ENCODE measurements around the gene IRAK2. TPM values are rescaled to one million over a fixed set of nuclear protein-coding genes. Genes with fewer than 3 reads are reported as not detected.

IRAK2 gene
- 0.34 and 0.63 TPM in 2 replicates for total RNA-seq (2021)
- Bru-seq, nascent RNA, result percentile 21 among the genes with signal in this experiment
- BruChase-seq, experiment 1, labeled RNA remaining after a 2-hour chase, result percentile 22 among the genes with signal in this experiment
- percentile 25 among the genes with signal in this experiment for BruChase-seq, experiment 2, labeled RNA remaining after a 6-hour chase
- long read RNA-seq, result 0 reads

DNA sequence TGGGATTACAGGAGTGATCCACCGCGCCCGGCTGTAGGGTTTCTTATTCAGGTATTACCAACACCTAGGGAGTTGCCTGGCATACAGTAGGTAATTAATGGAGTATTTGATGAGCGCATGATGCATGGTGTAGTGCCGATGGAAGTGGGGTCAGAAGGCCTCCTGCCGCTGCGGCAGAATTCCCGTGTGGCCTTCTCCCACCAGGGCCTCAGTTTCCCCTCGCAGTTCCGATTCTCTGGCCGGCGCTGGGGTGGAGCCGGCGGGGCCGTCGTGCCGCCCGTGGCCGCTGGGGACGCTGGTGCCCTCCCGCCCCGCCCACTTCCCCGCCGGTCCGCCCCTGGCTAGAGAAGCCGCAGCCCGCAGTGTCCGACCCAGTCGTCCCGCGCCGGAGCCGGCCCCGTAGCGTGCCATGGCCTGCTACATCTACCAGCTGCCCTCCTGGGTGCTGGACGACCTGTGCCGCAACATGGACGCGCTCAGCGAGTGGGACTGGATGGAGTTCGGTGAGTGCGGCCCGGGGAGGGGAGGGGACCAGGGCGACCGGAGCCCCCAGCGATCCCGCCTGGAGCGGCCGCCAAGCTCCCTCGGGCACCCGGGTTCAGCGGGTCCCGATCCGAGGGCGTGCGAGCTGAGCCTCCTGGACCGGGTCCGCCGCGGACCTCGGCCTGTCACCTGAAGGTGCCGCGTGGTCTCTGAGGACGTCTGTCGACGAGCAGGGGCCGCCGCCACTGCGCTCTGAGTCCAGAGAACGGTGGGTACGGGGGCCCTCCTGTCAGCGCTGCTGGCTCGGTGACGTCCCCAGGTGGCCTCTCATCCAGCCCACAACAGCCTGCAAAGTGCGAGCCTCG is at the start of gene IRAK2:
IRAK2 (plus strand) TSS at position 374 of the 848 bp plus-strand sequence; CDS start at position 410, 36 bp downstream.
- no peaks in the 10 kb centered on the region for H3K9me3 ChIP-seq (ENCODE audit: low read depth, low read length, poor library complexity, severe bottlenecking)
- no TSS peak for BruUV-seq (replicated peaks)
- peaks cover 12% of the 10 kb centered on the region for H3K4me1 ChIP-seq (ENCODE audit: insufficient read depth, low read length, poor library complexity, severe bottlenecking)
- H3K27ac ChIP-seq (ENCODE audit: low read depth, low read length, poor library complexity, severe bottlenecking), result no peak within 1 kb of the TSS
- CTCF ChIA-PET, result no interaction called here
- peak; percentile 62 for DNase-seq (ENCODE audit: low spot score)
- no peaks in the 10 kb centered on the region for H3K27me3 ChIP-seq (replicated peaks; ENCODE audit: insufficient read depth, low read depth, low read length, poor library complexity)
- POLR2A ChIA-PET (ENCODE audit: low non-redundant PET), result no interaction called here
- intact Hi-C loops (cut with micrococcal nuclease; ENCODE audit: unreplicated experiment), result no loop called here
- peak within 1 kb of the TSS; percentile 76 for H3K4me3 ChIP-seq (ENCODE audit: low read depth, low read length, poor library complexity, severe bottlenecking)
- no peaks in the 10 kb centered on the region for H3K36me3 ChIP-seq (ENCODE audit: insufficient read depth, low read length, poor library complexity, severe bottlenecking)
- TF ChIP-seq EZH2 (IDR thresholded peaks at IDR 0.05; ENCODE audit: borderline replicate concordance, low read depth, low read length, poor library complexity, severe bottlenecking), result no peak
- TF ChIP-seq, protein P1, sequence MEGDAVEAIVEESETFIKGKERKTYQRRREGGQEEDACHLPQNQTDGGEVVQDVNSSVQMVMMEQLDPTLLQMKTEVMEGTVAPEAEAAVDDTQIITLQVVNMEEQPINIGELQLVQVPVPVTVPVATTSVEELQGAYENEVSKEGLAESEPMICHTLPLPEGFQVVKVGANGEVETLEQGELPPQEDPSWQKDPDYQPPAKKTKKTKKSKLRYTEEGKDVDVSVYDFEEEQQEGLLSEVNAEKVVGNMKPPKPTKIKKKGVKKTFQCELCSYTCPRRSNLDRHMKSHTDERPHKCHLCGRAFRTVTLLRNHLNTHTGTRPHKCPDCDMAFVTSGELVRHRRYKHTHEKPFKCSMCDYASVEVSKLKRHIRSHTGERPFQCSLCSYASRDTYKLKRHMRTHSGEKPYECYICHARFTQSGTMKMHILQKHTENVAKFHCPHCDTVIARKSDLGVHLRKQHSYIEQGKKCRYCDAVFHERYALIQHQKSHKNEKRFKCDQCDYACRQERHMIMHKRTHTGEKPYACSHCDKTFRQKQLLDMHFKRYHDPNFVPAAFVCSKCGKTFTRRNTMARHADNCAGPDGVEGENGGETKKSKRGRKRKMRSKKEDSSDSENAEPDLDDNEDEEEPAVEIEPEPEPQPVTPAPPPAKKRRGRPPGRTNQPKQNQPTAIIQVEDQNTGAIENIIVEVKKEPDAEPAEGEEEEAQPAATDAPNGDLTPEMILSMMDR (conservative IDR thresholded peaks at IDR 0.05; ENCODE audit: low read depth, low read length), result peak; percentile 59

- TF ChIP-seq, protein P1 (conservative IDR thresholded peaks at IDR 0.05; ENCODE audit: low read depth, low read length), result no peak
- no peak for TF ChIP-seq EZH2 (IDR thresholded peaks at IDR 0.05; ENCODE audit: borderline replicate concordance, low read depth, low read length, poor library complexity, severe bottlenecking)
- Histone ChIP-seq H3K27ac (ENCODE audit: low read depth, low read length, poor library complexity, severe bottlenecking) (peak within 1 kb of the TSS; percentile 70), H3K4me1 (ENCODE audit: insufficient read depth, low read length, poor library complexity, severe bottlenecking) (peaks cover 9% of the 10 kb centered on the region), H3K4me3 (ENCODE audit: low read depth, low read length, poor library complexity, severe bottlenecking) (peak within 1 kb of the TSS; percentile 86), H3K27me3 (replicated peaks; ENCODE audit: insufficient read depth, low read depth, low read length, poor library complexity) (no peaks in the 10 kb centered on the region), H3K9me3 (ENCODE audit: low read depth, low read length, poor library complexity, severe bottlenecking) (no peaks in the 10 kb centered on the region), H3K36me3 (ENCODE audit: insufficient read depth, low read length, poor library complexity, severe bottlenecking) (peaks cover 3% of the 10 kb centered on the region)
- ChIA-PET POLR2A (ENCODE audit: low non-redundant PET) (interaction anchor here (0.6 kb wide), 1 partner anchor 58 kb away, joined by 7 read pairs; no protein-coding TSS in a partner anchor), CTCF (interaction anchor here (0.7 kb wide), 1 partner anchor 1322 kb away, joined by 11 read pairs; no protein-coding TSS in a partner anchor)
- DNase-seq (ENCODE audit: low spot score), result peak; percentile 98
- intact Hi-C loops (cut with micrococcal nuclease; ENCODE audit: unreplicated experiment), result no loop called here
- BruUV-seq (replicated peaks), result no TSS peak
These were observed 49.2 kb upstream of the IRAK2 start, which contains the start of gene BRK1 for GRCh38 chr3:10115326-10116137. BRK1 (plus strand) TSS chr3:10115675; CDS start chr3:10115702, 27 bp downstream.

GRCh38 chr3:10116138-10116460 is 48.6 kb upstream of the IRAK2 start:
- POLR2A ChIA-PET (ENCODE audit: low non-redundant PET), result interaction anchor here (0.7 kb wide), 1 partner anchor 15 kb away, joined by 4 read pairs; no protein-coding TSS in a partner anchor
- TF ChIP-seq EZH2 (IDR thresholded peaks at IDR 0.05; ENCODE audit: borderline replicate concordance, low read depth, low read length, poor library complexity, severe bottlenecking), result no peak
- TF ChIP-seq, protein P1 (conservative IDR thresholded peaks at IDR 0.05; ENCODE audit: low read depth, low read length), result no peak
- peaks cover 3% of the 10 kb centered on the region for H3K36me3 ChIP-seq (ENCODE audit: insufficient read depth, low read length, poor library complexity, severe bottlenecking)
- H3K27ac ChIP-seq (ENCODE audit: low read depth, low read length, poor library complexity, severe bottlenecking), result peak overlapping the region; percentile 70
- no TSS peak for BruUV-seq (replicated peaks)
- H3K4me1 ChIP-seq (ENCODE audit: insufficient read depth, low read length, poor library complexity, severe bottlenecking), result peaks cover 9% of the 10 kb centered on the region
- no peaks in the 10 kb centered on the region for H3K9me3 ChIP-seq (ENCODE audit: low read depth, low read length, poor library complexity, severe bottlenecking)
- peak overlapping the region; percentile 86 for H3K4me3 ChIP-seq (ENCODE audit: low read depth, low read length, poor library complexity, severe bottlenecking)
- intact Hi-C loops (cut with micrococcal nuclease; ENCODE audit: unreplicated experiment), result no loop called here
- CTCF ChIA-PET, result no interaction called here
- no peaks in the 10 kb centered on the region for H3K27me3 ChIP-seq (replicated peaks; ENCODE audit: insufficient read depth, low read depth, low read length, poor library complexity)
- DNase-seq (ENCODE audit: low spot score), result no peak
